Activated T-cell treated with anti-CD3 and anti-CD28 coated beads for 1 hour (primary cell): ENCODE measurements around the gene TAS1R2.

Experiments used
- DNase-seq: peaks from one replicate; pipeline ENCODE4 v3.0.0-alpha.2; 2020; ENCODE audit warnings: low read depth

The TAS1R2 gene

DNA sequence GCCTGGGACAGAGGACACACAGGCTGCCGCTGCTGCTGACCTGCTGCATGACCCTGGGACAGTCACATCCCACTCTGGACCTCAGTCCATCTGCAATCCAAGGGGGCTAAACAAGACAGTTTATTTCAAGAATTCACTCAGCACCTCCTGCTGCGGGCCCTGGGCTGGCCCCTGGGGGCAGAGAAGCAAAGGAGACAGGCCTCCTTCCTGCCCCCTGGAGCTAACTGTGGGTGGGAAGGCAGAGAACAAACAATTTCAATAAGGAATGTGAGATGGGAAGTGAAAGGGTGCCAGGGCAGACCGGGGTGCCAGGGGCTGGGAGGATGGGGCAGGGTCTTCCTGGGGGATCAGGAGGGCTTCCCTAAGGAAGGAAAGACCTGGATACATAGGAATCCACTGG, 60.0 kb downstream of the TAS1R2 start:
- no peak for DNase-seq

GRCh38 chr1:18798946-18799345, 60.5 kb downstream of the TAS1R2 start:
- DNase-seq: no peak

- no peak for DNase-seq
Observed at GRCh38 chr1:18798533-18798932, 60.9 kb downstream of the TAS1R2 start.

DNA sequence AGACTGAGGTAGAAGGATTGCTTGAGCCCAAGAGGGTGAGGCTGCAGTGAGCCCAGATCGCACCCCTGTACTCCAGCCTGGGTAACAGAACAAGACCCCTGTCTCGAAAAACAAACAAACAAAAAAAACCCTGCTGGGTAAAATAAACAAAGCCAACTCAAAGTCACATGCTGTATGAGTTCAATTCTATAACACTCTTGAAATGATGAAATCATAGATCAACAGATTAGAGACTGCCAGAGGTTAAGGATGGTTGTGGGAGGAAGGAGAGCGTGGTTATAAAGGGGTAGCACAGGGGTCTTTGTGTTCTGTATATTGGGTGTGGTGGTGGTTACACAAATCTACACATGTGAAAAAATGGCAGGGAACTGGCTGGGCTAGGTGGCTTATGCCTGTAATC, 62.5 kb downstream of the TAS1R2 start:
- no peak for DNase-seq

DNA sequence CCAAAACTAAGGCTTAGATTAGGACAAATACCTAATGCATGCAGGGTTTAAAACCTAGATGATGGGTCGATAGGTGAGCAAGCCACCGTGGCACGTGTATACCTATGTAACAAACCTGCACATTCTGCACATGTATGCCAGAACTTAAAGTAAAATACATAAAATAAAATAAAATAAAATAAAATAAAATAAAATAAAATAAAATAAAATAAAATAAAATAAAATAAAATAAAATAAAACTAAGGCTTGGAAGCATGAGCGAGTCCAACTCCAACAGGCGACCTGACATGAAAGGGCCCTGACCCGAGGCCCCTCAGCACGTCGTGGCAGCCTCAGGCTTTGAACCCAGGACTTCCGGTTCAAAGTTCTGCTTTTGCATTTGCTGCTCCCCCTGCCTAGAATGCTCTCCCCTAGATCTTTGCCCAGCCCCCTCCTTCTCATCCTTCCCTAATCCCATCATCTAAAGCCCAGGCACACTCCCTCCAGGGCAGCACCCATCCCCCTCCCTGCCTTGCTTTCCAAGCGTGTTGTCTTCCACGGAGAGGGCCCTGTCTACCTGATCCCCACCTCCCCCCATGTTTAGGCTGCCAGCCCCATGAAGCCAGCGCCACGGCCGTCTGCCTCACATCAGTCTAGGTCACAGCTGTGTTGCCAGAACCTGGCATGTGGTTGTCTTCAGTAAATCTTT, 64.3 kb downstream of the TAS1R2 start:
- no peak for DNase-seq

DNA sequence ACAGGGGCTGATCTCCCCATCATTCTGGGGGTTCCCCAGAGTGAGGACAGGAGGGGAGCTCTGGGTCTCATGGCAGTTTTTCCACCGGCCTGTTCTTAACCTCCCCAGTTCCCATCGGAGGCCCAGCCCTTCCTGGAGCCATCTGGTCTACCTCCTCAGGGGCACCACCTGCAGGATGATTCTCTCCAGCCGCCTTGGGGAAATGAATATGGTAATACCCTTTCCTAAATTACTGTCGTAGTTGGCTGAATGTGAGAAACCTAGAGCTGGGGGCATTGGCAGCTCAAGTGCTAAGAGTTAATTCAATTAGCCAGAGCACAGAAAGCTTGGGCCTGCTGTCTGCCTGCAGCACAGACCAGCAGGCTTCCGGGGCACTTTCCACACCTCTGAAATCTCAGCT, 64.9 kb downstream of the TAS1R2 start:
- DNase-seq: no peak

- no peak for DNase-seq
Observed at GRCh38 chr1:18794051-18794450, 65.4 kb downstream of the TAS1R2 start.

DNA sequence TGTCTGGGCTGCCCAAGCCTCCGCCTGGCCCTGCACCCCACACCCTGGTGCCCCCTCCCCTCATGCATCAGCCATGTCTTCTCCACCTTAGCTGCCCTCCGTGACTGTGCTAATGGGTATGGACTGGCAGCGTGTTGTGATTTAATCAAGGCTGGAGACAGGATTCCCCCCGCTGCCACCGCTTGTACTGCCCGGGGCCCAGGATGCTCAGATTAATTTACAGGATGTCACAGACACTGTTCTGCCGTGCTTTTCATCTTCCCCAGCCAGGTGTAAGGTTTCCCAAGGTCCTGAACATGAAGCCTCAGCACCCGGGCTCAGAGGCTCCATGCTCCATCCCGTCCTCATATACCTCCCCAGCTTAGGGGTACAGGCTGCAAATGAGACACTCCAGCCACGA, 66.3 kb downstream of the TAS1R2 start:
- DNase-seq: no peak

GRCh38 chr1:18792747-18793146, 66.7 kb downstream of the TAS1R2 start:
- DNase-seq: no peak
